GM23338 (cell line): ENCODE measurements around the gene KCNMA1. TPM values are rescaled to one million over a fixed set of nuclear protein-coding genes. Genes with fewer than 3 reads are reported as not detected.

Experiments used
- ATAC-seq: fragments of 200-7000 bp; cut with Tn5 transposase; 3 replicates; pipeline ENCODE4 v1.9.1; 2020
- DNase-seq: peaks from one replicate; pipeline ENCODE4 v3.0.0-alpha.2; 2015; ENCODE audit warnings: low spot score
- H2AFZ ChIP-seq: fragments of 200-600 bp; sonication (generic); 2 replicates; pipeline ENCODE4 v1.8.0; 2016; ENCODE audit warnings: antibody characterized with exemption, mild to moderate bottlenecking, moderate library complexity
- H3F3A ChIP-seq: fragments of 200-600 bp; sonication (generic); replicated peaks from 2 replicates; pipeline ENCODE4 v1.8.0; 2017; ENCODE audit warnings: antibody characterized with exemption, mixed run types, low read depth
- H3K27ac ChIP-seq: fragments of 200-600 bp; sonication (generic); 2 replicates; pipeline ENCODE4 v1.6.1; 2016; ENCODE audit warnings: low read depth
- H3K27me3 ChIP-seq: fragments of 200-600 bp; sonication (generic); 2 replicates; pipeline ENCODE4 v1.8.0; 2016; ENCODE audit warnings: mild to moderate bottlenecking, mixed run types, moderate library complexity; ENCODE audit not compliant: insufficient read depth
- H3K36me3 ChIP-seq: fragments of 200-600 bp; sonication (generic); 2 replicates; pipeline ENCODE4 v1.8.0; 2016; ENCODE audit warnings: mild to moderate bottlenecking; ENCODE audit not compliant: insufficient read depth
- H3K4me1 ChIP-seq: fragments of 200-600 bp; sonication (generic); 2 replicates; pipeline ENCODE4 v1.8.0; 2016; ENCODE audit warnings: mild to moderate bottlenecking, moderate library complexity; ENCODE audit not compliant: insufficient read depth
- H3K4me2 ChIP-seq: fragments of 200-600 bp; sonication (generic); 2 replicates; pipeline ENCODE4 v1.7.1; 2017; ENCODE audit warnings: mixed run types
- H3K4me3 ChIP-seq: fragments of 200-600 bp; sonication (generic); 2 replicates; pipeline ENCODE4 v1.6.1; 2016; ENCODE audit warnings: mixed run types
- H3K79me2 ChIP-seq: fragments of 200-600 bp; sonication (generic); replicated peaks from 2 replicates; pipeline ENCODE4 v1.8.0; 2017; ENCODE audit warnings: mild to moderate bottlenecking; ENCODE audit not compliant: insufficient read depth
- H3K9me2 ChIP-seq: fragments of 200-600 bp; sonication (generic); 2 replicates; pipeline ENCODE4 v1.8.0; 2017; ENCODE audit not compliant: insufficient read depth
- H4K20me1 ChIP-seq: fragments of 200-600 bp; sonication (generic); replicated peaks from 2 replicates; pipeline ENCODE4 v1.8.0; 2017; ENCODE audit warnings: mild to moderate bottlenecking; ENCODE audit not compliant: insufficient read depth
- H3K27ac Mint-ChIP-seq: 2 replicates; pipeline ENCODE4 v1.8.0; 2020; ENCODE audit warnings: inconsistent platforms, mild to moderate bottlenecking, moderate library complexity, mixed read lengths
- H3K27me3 Mint-ChIP-seq: 3 replicates; pipeline ENCODE4 v1.8.0; 2022; ENCODE audit warnings: low read depth, mild to moderate bottlenecking, moderate library complexity, mixed read lengths, inconsistent platforms; ENCODE audit not compliant: insufficient read depth, poor library complexity
- H3K36me3 Mint-ChIP-seq: 3 replicates; pipeline ENCODE4 v1.8.0; 2021; ENCODE audit warnings: low read depth, mild to moderate bottlenecking, inconsistent platforms, moderate library complexity, mixed read lengths
- H3K4me1 Mint-ChIP-seq: 3 replicates; pipeline ENCODE4 v1.8.0; 2020; ENCODE audit warnings: mild to moderate bottlenecking, inconsistent platforms, mixed read lengths
- H3K4me3 Mint-ChIP-seq: 3 replicates; pipeline ENCODE4 v1.8.0; 2021; ENCODE audit warnings: moderate library complexity, mild to moderate bottlenecking, inconsistent platforms, mixed read lengths
- H3K9me3 Mint-ChIP-seq: 3 replicates; pipeline ENCODE4 v1.8.0; 2020; ENCODE audit warnings: moderate library complexity, mild to moderate bottlenecking, inconsistent platforms, mixed read lengths
- EZH2 ChIP-seq: fragments of 200-600 bp; sonication (generic); IDR thresholded peaks from one replicate; pipeline ENCODE4 v1.8.0; 2017; ENCODE audit warnings: antibody characterized with exemption, mild to moderate bottlenecking, low read depth; ENCODE audit not compliant: unreplicated experiment
- EZH2phosphoT487 ChIP-seq: fragments of 200-600 bp; sonication (generic); IDR thresholded peaks from one replicate; pipeline ENCODE4 v1.8.1; 2018; ENCODE audit warnings: antibody characterized with exemption; ENCODE audit not compliant: unreplicated experiment
- NANOG ChIP-seq: IDR thresholded peaks from 2 replicates; pipeline ENCODE4 v1.6.1; 2016; ENCODE audit warnings: antibody characterized with exemption, borderline replicate concordance
- POLR2AphosphoS5 ChIP-seq: IDR thresholded peaks from 2 replicates; pipeline ENCODE4 v1.6.1; 2016; ENCODE audit warnings: antibody characterized with exemption, low read depth
- STAT1 ChIP-seq: IDR thresholded peaks from one replicate; pipeline ENCODE4 v1.6.1; 2016; ENCODE audit warnings: antibody characterized with exemption; ENCODE audit not compliant: unreplicated experiment
- ZNF114 ChIP-seq: fragments of 250-450 bp; sonication (Bioruptor Pico); IDR thresholded peaks from 2 replicates; pipeline ENCODE4 v1.5.0; 2020; ENCODE audit warnings: mild to moderate bottlenecking, moderate library complexity
- polyA plus RNA-seq: library from polyadenylated mRNA; unstranded; fragments of >200 nt; fragmentation: Nextera tagmentation; extraction: Ambion mirVana; gene quantifications from 2 replicates; pipeline ENCODE4 v1.2.1, GENCODE V29; 2016
- total RNA-seq: library from RNA; depleted of rRNA; stranded (reverse); fragments of >200 nt; shearing (Covaris generic); gene quantifications from 2 replicates; pipeline ENCODE4 v1.2.3, GENCODE V29; 2014
- TF ChIP-seq, protein P1 (sequence below): fragments of 250-450 bp; sonication (Bioruptor Pico); IDR thresholded peaks from 2 replicates; pipeline ENCODE4 v1.5.0; 2020; ENCODE audit warnings: mild to moderate bottlenecking, moderate library complexity
- TF ChIP-seq, protein P2 (sequence below), 2 experiments: fragments of 200-600 bp in 1 of 2; sonication (generic) in 1 of 2; conservative IDR thresholded peaks; 2 replicates each; pipeline versions ENCODE4 v1.5.1 to v1.6.1; 2016 to 2017; ENCODE audit warnings: antibody characterized with exemption in 2 of 2, low read depth in 2 of 2, mild to moderate bottlenecking in 2 of 2, moderate library complexity in 1 of 2
- TF ChIP-seq, protein P3 (sequence below): IDR thresholded peaks from one replicate; pipeline ENCODE4 v1.6.1; 2018; ENCODE audit warnings: antibody characterized with exemption; ENCODE audit not compliant: unreplicated experiment

Gene KCNMA1
- total and polyA plus RNA-seq, 2 experiments from 2014 or later = 8.2 to 9.0 TPM

DNA sequence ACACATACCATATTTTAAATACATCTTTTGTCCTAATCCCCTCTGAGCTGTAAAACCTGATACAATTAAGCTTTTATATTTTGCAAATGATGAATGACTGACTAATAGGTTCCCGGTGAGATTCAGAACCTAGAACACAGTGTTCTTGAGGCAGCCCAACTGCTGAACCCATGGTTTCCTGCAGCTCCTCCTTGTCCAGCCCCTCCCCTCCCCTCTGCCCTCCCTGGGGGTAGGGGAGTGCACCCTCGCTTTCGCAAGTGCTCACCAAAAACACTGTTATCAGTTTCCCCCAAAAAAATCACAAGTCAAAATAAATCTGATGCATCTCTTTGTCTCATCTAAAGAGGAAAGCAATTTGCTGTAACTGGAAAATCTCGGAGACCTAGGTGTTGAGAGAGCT is 602.8 kb downstream of the KCNMA1 start:
- peaks cover 2% of the 10 kb centered on the region for H3K27me3 Mint-ChIP-seq
- Histone ChIP-seq H3K4me3 (no peak overlapping the region), H3K4me2 (no peak overlapping the region), H2AFZ (no peak overlapping the region), H3K79me2 (no peaks in the 10 kb centered on the region), H3F3A (no peaks in the 10 kb centered on the region), H3K27me3 (no peaks in the 10 kb centered on the region), H4K20me1 (no peaks in the 10 kb centered on the region), H3K27ac (no peak overlapping the region), H3K4me1 (peaks cover 7% of the 10 kb centered on the region; the same call in 1 of the 2 replicates), H3K9me2 (no peaks in the 10 kb centered on the region), H3K36me3 (no peaks in the 10 kb centered on the region)
- H3K9me3 Mint-ChIP-seq = no peaks in the 10 kb centered on the region
- no peak overlapping the region for H3K4me3 Mint-ChIP-seq
- TF ChIP-seq ZNF114 (CRISPR knock-in tag) = no peak
- no peak for TF ChIP-seq NANOG
- no peak for TF ChIP-seq POLR2AphosphoS5
- no peak for TF ChIP-seq STAT1
- TF ChIP-seq, protein P1, sequence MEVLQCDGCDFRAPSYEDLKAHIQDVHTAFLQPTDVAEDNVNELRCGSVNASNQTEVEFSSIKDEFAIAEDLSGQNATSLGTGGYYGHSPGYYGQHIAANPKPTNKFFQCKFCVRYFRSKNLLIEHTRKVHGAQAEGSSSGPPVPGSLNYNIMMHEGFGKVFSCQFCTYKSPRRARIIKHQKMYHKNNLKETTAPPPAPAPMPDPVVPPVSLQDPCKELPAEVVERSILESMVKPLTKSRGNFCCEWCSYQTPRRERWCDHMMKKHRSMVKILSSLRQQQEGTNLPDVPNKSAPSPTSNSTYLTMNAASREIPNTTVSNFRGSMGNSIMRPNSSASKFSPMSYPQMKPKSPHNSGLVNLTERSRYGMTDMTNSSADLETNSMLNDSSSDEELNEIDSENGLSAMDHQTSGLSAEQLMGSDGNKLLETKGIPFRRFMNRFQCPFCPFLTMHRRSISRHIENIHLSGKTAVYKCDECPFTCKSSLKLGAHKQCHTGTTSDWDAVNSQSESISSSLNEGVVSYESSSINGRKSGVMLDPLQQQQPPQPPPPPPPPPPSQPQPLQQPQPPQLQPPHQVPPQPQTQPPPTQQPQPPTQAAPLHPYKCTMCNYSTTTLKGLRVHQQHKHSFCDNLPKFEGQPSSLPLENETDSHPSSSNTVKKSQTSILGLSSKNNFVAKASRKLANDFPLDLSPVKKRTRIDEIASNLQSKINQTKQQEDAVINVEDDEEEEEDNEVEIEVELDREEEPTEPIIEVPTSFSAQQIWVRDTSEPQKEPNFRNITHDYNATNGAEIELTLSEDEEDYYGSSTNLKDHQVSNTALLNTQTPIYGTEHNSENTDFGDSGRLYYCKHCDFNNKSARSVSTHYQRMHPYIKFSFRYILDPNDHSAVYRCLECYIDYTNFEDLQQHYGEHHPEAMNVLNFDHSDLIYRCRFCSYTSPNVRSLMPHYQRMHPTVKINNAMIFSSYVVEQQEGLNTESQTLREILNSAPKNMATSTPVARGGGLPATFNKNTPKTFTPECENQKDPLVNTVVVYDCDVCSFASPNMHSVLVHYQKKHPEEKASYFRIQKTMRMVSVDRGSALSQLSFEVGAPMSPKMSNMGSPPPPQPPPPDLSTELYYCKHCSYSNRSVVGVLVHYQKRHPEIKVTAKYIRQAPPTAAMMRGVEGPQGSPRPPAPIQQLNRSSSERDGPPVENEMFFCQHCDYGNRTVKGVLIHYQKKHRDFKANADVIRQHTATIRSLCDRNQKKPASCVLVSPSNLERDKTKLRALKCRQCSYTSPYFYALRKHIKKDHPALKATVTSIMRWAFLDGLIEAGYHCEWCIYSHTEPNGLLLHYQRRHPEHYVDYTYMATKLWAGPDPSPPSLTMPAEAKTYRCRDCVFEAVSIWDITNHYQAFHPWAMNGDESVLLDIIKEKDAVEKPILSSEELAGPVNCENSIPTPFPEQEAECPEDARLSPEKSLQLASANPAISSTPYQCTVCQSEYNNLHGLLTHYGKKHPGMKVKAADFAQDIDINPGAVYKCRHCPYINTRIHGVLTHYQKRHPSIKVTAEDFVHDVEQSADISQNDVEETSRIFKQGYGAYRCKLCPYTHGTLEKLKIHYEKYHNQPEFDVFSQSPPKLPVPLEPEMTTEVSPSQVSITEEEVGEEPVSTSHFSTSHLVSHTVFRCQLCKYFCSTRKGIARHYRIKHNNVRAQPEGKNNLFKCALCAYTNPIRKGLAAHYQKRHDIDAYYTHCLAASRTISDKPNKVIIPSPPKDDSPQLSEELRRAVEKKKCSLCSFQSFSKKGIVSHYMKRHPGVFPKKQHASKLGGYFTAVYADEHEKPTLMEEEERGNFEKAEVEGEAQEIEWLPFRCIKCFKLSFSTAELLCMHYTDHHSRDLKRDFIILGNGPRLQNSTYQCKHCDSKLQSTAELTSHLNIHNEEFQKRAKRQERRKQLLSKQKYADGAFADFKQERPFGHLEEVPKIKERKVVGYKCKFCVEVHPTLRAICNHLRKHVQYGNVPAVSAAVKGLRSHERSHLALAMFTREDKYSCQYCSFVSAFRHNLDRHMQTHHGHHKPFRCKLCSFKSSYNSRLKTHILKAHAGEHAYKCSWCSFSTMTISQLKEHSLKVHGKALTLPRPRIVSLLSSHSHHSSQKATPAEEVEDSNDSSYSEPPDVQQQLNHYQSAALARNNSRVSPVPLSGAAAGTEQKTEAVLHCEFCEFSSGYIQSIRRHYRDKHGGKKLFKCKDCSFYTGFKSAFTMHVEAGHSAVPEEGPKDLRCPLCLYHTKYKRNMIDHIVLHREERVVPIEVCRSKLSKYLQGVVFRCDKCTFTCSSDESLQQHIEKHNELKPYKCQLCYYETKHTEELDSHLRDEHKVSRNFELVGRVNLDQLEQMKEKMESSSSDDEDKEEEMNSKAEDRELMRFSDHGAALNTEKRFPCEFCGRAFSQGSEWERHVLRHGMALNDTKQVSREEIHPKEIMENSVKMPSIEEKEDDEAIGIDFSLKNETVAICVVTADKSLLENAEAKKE (CRISPR knock-in tag) = no peak
- H3K4me1 Mint-ChIP-seq = peaks cover 24% of the 10 kb centered on the region
- DNase-seq (no peak), ATAC-seq (no peak)
- no peaks in the 10 kb centered on the region for H3K36me3 Mint-ChIP-seq
- no peak overlapping the region for H3K27ac Mint-ChIP-seq

DNA sequence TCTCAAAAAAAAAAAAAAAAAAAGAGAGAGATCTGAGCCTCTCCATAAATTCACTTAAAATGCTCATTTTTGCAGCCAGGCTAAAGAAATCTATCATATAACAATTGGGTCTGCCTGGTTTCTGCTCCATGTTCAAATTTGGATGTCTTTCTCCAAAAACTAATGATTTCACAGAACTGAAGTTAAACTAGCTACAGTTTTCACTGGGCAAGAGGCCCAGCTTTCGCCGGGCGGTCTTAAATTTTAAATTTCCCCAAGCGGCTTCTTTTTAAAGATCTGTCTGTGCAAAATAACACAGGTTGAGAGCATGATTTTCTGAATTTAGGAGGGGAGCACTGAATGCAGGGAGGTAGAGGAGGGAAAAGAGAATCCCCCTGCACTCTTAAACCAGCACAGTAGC is 603.4 kb downstream of the KCNMA1 start:
- no peaks in the 10 kb centered on the region for H3K36me3 Mint-ChIP-seq
- Histone ChIP-seq H4K20me1 (no peaks in the 10 kb centered on the region), H3F3A (no peaks in the 10 kb centered on the region), H3K27ac (no peak overlapping the region), H3K4me3 (no peak overlapping the region), H2AFZ (no peak overlapping the region), H3K4me1 (peaks cover 7% of the 10 kb centered on the region; the same call in 1 of the 2 replicates), H3K27me3 (no peaks in the 10 kb centered on the region), H3K9me2 (0 out of 2 replicates have a peak, but pooled peaks cover 4% of the 10 kb centered on the region), H3K4me2 (no peak overlapping the region), H3K36me3 (no peaks in the 10 kb centered on the region), H3K79me2 (no peaks in the 10 kb centered on the region)
- ATAC-seq (no peak), DNase-seq (no peak)
- no peak overlapping the region for H3K4me3 Mint-ChIP-seq
- peaks cover 28% of the 10 kb centered on the region for H3K4me1 Mint-ChIP-seq
- H3K9me3 Mint-ChIP-seq = no peaks in the 10 kb centered on the region
- peaks cover 2% of the 10 kb centered on the region for H3K27me3 Mint-ChIP-seq
- H3K27ac Mint-ChIP-seq = no peak overlapping the region
- TF ChIP-seq, protein P2, sequence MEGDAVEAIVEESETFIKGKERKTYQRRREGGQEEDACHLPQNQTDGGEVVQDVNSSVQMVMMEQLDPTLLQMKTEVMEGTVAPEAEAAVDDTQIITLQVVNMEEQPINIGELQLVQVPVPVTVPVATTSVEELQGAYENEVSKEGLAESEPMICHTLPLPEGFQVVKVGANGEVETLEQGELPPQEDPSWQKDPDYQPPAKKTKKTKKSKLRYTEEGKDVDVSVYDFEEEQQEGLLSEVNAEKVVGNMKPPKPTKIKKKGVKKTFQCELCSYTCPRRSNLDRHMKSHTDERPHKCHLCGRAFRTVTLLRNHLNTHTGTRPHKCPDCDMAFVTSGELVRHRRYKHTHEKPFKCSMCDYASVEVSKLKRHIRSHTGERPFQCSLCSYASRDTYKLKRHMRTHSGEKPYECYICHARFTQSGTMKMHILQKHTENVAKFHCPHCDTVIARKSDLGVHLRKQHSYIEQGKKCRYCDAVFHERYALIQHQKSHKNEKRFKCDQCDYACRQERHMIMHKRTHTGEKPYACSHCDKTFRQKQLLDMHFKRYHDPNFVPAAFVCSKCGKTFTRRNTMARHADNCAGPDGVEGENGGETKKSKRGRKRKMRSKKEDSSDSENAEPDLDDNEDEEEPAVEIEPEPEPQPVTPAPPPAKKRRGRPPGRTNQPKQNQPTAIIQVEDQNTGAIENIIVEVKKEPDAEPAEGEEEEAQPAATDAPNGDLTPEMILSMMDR (conservative IDR thresholded peaks at IDR 0.05; ENCODE audit: low read depth in 2 of 2) = no peak
- TF ChIP-seq, protein P3, sequence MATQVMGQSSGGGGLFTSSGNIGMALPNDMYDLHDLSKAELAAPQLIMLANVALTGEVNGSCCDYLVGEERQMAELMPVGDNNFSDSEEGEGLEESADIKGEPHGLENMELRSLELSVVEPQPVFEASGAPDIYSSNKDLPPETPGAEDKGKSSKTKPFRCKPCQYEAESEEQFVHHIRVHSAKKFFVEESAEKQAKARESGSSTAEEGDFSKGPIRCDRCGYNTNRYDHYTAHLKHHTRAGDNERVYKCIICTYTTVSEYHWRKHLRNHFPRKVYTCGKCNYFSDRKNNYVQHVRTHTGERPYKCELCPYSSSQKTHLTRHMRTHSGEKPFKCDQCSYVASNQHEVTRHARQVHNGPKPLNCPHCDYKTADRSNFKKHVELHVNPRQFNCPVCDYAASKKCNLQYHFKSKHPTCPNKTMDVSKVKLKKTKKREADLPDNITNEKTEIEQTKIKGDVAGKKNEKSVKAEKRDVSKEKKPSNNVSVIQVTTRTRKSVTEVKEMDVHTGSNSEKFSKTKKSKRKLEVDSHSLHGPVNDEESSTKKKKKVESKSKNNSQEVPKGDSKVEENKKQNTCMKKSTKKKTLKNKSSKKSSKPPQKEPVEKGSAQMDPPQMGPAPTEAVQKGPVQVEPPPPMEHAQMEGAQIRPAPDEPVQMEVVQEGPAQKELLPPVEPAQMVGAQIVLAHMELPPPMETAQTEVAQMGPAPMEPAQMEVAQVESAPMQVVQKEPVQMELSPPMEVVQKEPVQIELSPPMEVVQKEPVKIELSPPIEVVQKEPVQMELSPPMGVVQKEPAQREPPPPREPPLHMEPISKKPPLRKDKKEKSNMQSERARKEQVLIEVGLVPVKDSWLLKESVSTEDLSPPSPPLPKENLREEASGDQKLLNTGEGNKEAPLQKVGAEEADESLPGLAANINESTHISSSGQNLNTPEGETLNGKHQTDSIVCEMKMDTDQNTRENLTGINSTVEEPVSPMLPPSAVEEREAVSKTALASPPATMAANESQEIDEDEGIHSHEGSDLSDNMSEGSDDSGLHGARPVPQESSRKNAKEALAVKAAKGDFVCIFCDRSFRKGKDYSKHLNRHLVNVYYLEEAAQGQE = no peak
- TF ChIP-seq EZH2 (no peak), EZH2phosphoT487 (no peak), POLR2AphosphoS5 (no peak), NANOG (no peak)
